DMS114 treated with DMSO at 0.1 percent for 48 hours (cell line): ENCODE results near the gene CRADD.

Source experiments
- DNase-seq: peaks from one replicate; lab custom pipeline; 2025; ENCODE audit not compliant: unreplicated experiment; lab: John Stamatoyannopoulos, UW

CRADD gene

GRCh38 chr12:93804392-93805179, 127.4 kb downstream of the CRADD start:
- no peak for DNase-seq

GRCh38 chr12:93805736-93806141, 128.6 kb downstream of the CRADD start:
- no peak for DNase-seq

GRCh38 chr12:93807354-93807753, 130.2 kb downstream of the CRADD start:
- DNase-seq = no peak

GRCh38 chr12:93808169-93808899, 131.2 kb downstream of the CRADD start:
- no peak for DNase-seq

- no peak for DNase-seq
Observed at GRCh38 chr12:93812626-93813025, 135.5 kb downstream of the CRADD start.

- DNase-seq = no peak
Observed at GRCh38 chr12:93813186-93813585, 136.0 kb downstream of the CRADD start.

- DNase-seq = no peak
Observed at GRCh38 chr12:93813972-93814821, 137.0 kb downstream of the CRADD start.

GRCh38 chr12:93818488-93819049, 141.4 kb downstream of the CRADD start:
- no peak for DNase-seq

- no peak for DNase-seq
Observed at GRCh38 chr12:93819050-93819491, 141.9 kb downstream of the CRADD start.

- no peak for DNase-seq
Observed at GRCh38 chr12:93823616-93824391, 146.6 kb downstream of the CRADD start.

GRCh38 chr12:93824514-93825500, 147.6 kb downstream of the CRADD start:
- DNase-seq = no peak

GRCh38 chr12:93825501-93825888, 148.3 kb downstream of the CRADD start:
- no peak for DNase-seq

- no peak for DNase-seq
Observed at GRCh38 chr12:93825931-93826555, 148.9 kb downstream of the CRADD start.

GRCh38 chr12:93827179-93827578, 150.0 kb downstream of the CRADD start:
- DNase-seq = no peak

GRCh38 chr12:93827669-93828068, 150.5 kb downstream of the CRADD start:
- no peak for DNase-seq

- DNase-seq = no peak
Observed at GRCh38 chr12:93829016-93829415, 151.8 kb downstream of the CRADD start.

- no peak for DNase-seq
Observed at GRCh38 chr12:93831374-93831773, 154.2 kb downstream of the CRADD start.

- no peak for DNase-seq
Observed at GRCh38 chr12:93832131-93832530, 155.0 kb downstream of the CRADD start.

GRCh38 chr12:93833946-93834345, 156.8 kb downstream of the CRADD start:
- no peak for DNase-seq
